Measurements from ENCODE around the gene PRKRA.

DNA sequence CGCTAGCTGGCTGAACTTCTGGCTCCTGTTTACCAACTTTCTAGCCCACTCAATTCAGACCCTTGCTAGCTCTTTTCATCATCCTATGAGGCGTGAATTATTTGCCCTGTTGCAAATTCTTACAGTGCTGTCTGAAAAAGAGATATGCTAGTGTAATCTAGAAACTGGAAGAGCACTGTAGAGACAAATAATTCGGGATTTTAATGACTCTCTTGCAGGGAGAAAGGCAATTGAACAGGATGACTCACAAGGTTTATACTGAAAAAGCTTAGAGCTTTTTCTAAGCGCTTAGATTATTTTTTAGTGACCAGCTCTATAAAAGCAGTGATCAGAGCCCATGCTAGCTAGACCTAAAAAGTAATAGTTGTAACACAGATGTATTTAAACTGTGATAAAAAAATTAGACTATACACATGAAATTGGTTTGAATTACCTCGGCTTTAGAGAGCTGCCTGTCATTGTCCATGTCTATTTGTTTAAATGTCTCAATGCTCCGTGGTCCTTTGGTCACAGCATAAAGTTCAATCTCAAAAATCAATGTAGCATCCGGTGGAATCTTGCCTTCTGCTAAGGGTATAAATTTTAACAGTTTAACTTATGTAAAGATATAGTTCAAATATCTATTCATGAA, 18.4 kb upstream of the PRKRA start:
- no peak for TF ChIP-seq CTCF (IDR thresholded peaks at IDR 0.05; ENCODE audit: low read depth, low read length, poor library complexity, severe bottlenecking)
- TF ChIP-seq EZH2phosphoT487 (IDR thresholded peaks at IDR 0.05; ENCODE audit: borderline replicate concordance, low read length): no peak
